Measurements from ENCODE around the gene ZNF784. TPM values are rescaled to one million over a fixed set of nuclear protein-coding genes. Genes with fewer than 3 reads are reported as not detected.
A peak's percentile ranks its signal among the peaks of the same experiment; 100 is the strongest.

The ZNF784 gene
- total and polyA plus RNA-seq, 9 of the 15 experiments (the other 6 are each of a cell fraction or from before 2014, with no cell fraction given) = 0.14 to 6.1 (median 2.1) TPM

DNA sequence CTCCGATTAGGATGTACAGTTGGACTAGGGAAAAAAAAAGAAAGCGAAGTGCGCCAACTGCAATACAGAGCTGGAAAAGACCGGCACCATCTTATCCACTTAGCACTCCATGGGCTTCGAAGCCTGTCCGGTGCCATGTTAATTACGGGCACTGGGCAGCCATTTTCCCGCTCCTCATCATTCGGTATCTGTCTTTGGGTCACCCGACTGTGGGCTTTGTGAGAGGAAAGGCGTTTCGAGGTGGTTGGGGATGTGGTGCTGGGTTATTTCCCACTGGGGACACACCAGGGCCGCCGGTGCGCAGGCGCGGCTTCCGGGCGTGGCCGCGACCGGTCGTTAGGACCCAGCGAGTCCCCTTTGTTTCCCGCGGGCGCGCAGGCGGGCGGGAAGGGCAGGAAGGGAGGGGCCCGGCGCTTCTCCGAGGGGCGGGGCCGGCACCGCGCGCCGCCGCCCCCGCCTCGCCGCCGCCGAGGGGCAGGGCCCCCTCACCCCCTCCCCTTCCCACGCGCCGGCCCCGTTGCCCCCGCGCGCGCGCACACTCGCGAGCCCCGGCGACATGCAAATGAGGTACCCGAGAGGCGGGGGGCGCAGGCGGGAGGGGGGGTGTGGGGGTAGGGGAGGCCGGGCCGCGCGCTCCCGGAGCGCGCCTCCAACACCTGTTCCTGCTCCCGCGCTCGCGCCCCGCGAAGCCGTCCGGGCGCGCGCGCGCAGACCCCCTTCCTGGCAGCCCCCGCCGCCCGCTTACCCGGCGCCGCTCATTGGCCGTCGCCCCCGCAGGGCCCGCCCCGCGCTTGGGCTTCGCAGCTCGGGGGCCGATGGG, 24.3 kb downstream of the ZNF784 start, which contains the start of gene ZNF524 (continued):
- peak in 1 of 2 experiments; percentile 90; a peak in 2 of 4 replicates for TF ChIP-seq MLLT1 (IDR thresholded peaks at IDR 0.05)
- no peak for TF ChIP-seq HLTF (IDR thresholded peaks at IDR 0.05)
- TF ChIP-seq EGR1 (conservative IDR thresholded peaks at IDR 0.05) = 0 out of 2 replicates have a peak, but pooled peaks have one; percentile 30
- no peak for TF ChIP-seq U2AF2 (optimal IDR thresholded peaks at IDR 0.05; ENCODE audit: low read depth, low read length)
- TF ChIP-seq ZSCAN32 (CRISPR knock-in tag; IDR thresholded peaks at IDR 0.05) = no peak
- peak; percentile 90 for TF ChIP-seq GTF2E2 (tag; IDR thresholded peaks at IDR 0.05)
- TF ChIP-seq DPF2 (IDR thresholded peaks at IDR 0.05) = 0 out of 2 replicates have a peak, but pooled peaks have one; percentile 16
- peak; percentile 98 for TF ChIP-seq ZNF395 (CRISPR knock-in tag; IDR thresholded peaks at IDR 0.05)
- TF ChIP-seq GABPB2 (CRISPR knock-in tag; conservative IDR thresholded peaks at IDR 0.05) = no peak
- TF ChIP-seq, protein P1, sequence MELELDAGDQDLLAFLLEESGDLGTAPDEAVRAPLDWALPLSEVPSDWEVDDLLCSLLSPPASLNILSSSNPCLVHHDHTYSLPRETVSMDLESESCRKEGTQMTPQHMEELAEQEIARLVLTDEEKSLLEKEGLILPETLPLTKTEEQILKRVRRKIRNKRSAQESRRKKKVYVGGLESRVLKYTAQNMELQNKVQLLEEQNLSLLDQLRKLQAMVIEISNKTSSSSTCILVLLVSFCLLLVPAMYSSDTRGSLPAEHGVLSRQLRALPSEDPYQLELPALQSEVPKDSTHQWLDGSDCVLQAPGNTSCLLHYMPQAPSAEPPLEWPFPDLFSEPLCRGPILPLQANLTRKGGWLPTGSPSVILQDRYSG (tag; conservative IDR thresholded peaks at IDR 0.05; ENCODE audit: low read depth) = peak; percentile 93
- TF ChIP-seq ZNF175 (CRISPR knock-in tag; IDR thresholded peaks at IDR 0.05; ENCODE audit: low read depth) = peak; percentile 95
- peak; percentile 93 for TF ChIP-seq E2F1 (CRISPR knock-in tag; IDR thresholded peaks at IDR 0.05)
- TF ChIP-seq POLR2AphosphoS2 (IDR thresholded peaks at IDR 0.05; ENCODE audit: low read length) = no peak
- peak; percentile 21; the same call in 1 of the 2 replicates for TF ChIP-seq NCOR1 (IDR thresholded peaks at IDR 0.05)
- 0 out of 2 replicates have a peak, but pooled peaks have one; percentile 24 for TF ChIP-seq GTF2F1 (IDR thresholded peaks at IDR 0.05; ENCODE audit: low read depth, low read length)
- TF ChIP-seq ZNF398 (CRISPR knock-in tag; IDR thresholded peaks at IDR 0.05) = no peak
- peak; percentile 89 to 91 for TF ChIP-seq NRF1 (conservative IDR thresholded peaks at IDR 0.05 in 1 of 2, IDR thresholded peaks at IDR 0.05 in 1 of 2)
- TF ChIP-seq NR2C1 (IDR thresholded peaks at IDR 0.05) = peak; percentile 94
- peak; percentile 84 for TF ChIP-seq NR2C1 (tag; IDR thresholded peaks at IDR 0.05)
- peak; percentile 52 for TF ChIP-seq PCBP1 (IDR thresholded peaks at IDR 0.05; ENCODE audit: low read depth, low read length, poor library complexity, severe bottlenecking)

All from K562 (cell line).